Stimulated activated CD4-positive, alpha-beta T cell treated with anti-CD3 and anti-CD28 coated beads, Interleukin-12 subunit alpha, Interleukin-12 subunit beta, amount 100 ng/mL, for 4 hours (primary cell): ENCODE results near the gene NIP7.
"Not testable (repeated sequence)": the region's sequence is repeated elsewhere in the genome, so short reads cannot be mapped to it uniquely, and the experiment has no call there.

Experiments
- DNase-seq: peaks from one replicate; pipeline ENCODE4 v3.0.0-alpha.2; 2020

The NIP7 gene

DNA sequence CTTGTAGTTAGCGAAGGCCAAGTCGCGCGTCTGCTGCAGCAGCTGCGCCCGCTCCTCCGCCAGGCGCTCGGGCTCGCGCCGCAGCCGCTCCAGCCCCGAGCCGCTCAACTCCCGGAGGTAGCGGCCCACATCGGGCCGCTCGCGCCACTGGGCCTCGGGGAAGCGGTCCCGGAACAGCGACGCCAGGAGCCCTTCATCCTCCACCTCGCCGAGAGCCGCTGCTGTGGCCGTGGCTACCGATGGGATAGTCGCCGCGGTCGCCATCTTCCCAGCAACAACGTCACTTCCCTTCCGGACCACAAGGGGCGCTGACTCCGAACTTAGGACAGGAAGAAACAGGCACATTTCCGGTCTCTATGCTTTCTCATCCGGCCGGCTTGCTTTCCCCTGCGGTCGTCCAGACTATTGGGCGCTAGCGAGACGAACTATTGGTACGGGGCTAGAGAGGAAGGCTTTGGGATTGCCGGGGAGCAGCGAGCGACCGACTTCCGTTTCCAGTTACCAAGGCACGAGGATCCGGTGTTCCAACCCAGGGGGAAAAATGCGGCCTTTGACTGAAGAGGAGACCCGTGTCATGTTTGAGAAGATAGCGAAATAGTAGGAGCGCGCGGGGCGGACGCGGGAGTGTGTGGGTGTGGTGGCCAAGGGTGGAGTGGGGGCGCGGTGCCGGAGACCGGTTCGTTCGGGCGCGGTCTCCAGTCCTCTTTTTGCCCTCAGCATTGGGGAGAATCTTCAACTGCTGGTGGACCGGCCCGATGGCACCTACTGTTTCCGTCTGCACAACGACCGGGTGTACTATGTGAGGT, at the start of gene NIP7, which contains the start of gene COG8:
Gene NIP7 (plus strand): TSS at position 484 of the 806 bp plus-strand sequence. CDS start 58 bp downstream, at position 542.
Gene COG8 (minus strand): TSS at position 276 of the 806 bp plus-strand sequence. CDS start 12 bp downstream, at position 264.
- DNase-seq = peak; percentile 88

DNA sequence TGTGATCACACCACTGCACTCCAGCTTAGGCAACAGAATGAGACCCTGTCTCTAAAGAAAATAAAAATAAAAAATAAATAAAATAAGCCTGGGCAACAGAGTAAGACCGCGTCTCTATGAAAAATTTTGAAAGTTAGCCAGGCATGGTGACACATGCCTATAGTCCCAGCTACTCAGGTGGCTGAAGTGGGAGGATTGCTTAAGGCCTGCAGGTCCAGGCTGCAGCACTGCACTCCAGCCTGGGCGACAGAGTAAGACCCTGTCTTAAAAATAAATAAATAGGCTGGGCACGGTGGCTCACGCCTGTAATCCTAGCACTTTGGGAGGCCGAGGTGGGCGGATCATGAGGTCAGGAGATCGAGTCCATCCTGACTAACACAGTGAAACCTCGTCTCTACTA, 47.9 kb upstream of the NIP7 start:
- not testable (repeated sequence) for DNase-seq

DNA sequence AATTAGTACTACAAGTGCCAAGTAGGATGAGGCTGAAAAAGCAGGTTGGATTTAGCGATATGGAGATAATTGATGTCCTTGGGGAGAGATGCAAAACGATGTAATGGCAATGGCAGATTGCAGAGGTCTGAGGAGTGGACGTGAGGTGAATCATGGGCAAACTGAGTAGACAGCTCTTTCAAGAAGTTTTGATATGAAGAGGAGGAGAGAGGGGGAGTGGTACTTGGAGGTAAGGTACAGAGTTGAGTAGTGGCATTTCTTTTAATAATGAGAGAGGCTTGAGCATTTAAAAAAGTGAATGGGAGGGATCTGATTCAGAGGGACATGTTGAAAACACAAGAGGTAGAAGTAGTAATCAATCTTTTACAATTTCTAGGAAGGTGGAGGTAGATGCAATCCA, 46.2 kb upstream of the NIP7 start:
- no peak for DNase-seq

DNA sequence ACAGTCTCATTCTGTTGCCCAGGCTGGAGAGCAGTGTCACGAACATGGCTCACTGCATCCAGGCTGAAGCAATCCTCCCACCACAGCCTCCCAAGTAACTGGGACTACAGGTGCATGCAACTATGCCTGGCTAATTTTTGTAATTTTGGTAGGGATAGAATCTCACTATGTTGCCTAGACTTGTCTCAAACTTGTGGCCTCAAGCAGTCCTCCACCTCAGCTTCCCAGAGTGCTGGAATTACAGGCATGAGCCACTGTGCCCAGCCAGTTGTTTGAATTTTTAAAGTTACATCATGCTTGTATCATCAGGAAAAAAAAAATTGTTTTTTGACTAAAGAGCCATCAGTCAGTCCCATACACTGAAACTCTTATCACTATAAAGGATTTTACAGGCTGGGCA, 45.5 kb upstream of the NIP7 start:
- DNase-seq = no peak

DNA sequence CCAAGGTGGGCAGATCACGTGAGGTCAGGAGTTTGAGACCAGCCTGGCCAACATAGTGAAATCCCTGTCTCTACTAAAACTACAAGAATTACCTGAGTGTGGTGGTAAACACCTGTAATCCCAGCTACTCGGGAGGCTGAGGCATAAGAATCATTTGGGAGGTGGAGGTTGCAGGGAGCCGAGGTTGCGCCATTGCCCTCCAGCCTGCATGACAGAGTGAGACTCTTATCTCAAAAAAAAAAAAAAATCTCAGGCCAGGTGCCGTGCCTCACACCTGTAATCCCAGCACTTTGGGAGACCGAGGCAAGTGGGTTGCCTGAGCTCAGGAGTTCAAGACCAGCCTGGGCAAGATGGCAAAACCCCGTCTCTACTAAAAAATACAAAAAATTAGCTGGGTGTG, 42.8 kb upstream of the NIP7 start:
- not testable (repeated sequence) for DNase-seq

DNA sequence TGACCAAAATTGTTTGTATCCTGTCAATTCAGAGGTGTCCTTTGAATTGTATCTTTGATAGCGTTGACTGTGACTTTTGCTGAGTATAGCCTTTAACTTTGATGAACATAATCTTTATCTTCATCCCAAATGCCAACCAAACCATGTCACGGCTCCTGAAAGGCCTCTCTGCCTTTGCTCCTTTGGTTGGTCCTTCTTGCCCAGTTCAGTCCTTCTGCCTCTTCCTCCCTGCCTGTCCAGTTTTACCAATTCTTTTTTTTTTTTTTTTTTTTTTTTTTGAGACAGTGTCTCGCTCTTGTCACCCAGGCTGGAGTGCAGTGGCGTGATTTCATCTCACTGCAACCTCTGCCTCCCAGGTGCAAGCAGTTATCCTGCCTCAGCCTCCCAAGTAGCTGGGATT, 41.3 kb upstream of the NIP7 start:
- DNase-seq = no peak

DNA sequence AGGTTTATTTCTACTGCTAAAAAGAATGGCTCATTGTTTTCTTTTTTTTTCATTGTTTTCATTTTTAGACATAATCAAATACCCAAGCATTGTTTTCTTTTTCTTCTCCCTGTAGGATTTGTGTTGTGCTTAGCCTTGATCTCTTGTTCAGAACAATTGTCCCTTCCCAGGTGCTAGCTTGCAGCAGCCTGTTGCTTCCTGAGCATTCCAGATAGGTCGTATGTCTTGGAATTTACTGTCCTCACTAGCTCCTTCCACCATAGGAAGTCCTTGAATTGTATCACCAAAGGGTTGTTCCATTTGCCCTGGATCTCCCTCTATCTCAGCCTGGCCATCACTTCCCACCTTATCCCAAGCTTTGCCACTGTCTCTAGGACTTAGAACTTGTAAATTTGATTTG, 38.4 kb upstream of the NIP7 start:
- no peak for DNase-seq

DNA sequence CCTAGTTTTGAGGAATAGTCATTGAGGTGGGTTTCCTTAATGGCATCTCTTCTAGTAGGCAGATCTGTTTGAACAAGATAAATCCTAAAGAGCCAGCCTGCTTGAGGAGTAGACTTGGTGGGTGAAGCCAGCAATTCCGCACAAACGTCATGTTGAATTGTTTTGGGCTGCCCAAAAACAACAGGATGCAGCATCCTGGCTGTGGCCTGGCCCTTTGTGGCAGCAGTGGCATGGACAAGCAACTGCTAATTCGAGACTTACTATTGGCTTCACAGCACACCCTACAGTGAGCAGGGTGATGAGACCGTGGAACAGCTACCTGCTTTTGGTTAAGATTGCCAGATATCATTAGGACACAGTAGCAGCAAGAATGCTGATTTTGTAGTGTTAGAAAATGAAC, 37.7 kb upstream of the NIP7 start:
- no peak for DNase-seq

DNA sequence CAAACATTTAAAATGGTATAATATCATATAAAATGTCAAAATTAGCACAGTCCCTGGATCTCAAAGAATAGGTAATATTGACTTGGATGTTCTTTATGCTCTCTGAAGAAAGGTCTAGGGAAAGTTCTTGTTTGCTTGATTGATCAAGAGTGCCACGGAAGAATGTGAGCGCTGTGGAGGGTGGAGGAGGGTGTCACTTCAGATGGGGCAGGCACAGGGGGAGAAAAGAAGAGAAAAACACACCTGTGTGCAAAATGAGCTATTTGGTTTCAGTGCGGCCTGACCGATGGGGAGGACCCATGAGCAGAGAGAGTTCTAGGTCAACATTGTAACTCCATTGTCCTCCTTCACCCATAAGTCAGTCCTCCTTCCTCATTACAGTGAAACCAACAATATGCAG, 37.3 kb upstream of the NIP7 start:
- DNase-seq = no peak

DNA sequence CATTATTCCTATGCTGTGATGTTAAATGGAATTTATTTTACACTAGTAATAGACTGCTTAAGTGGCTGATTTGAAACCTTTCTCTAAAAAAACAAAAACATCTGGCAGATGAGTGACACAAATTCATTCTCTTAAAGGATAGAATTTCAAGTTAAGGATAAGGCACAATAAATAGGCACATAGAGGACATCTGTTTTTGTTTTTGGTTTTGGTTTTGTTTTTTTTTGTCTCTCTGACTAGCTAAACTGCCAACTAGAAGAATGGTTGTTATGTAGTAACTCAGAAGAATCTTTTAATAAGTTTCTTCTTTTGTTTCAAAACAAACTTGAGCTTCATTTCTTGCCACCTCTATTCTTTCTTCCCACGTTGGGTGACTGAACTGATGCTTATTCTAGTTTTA, 33.5 kb upstream of the NIP7 start:
- DNase-seq = no peak

DNA sequence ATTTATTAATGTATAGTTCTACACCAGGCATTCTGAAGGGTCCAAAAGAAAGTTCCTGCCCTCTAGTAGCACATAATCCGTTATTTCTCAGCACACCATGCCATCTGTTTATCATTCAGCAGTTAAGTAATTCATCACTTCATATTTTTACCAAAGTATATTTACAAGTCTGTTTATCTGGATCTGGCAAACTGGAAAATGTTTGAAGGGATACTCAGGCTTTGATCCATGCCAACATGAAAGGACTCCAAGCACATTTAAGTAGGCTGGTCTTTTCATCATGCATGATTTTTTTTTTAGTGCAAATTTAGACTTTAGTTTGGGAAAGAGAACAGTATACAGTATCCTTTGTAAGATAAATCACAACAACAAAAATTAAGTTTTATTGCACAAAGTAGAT, 32.5 kb upstream of the NIP7 start:
- DNase-seq = no peak

DNA sequence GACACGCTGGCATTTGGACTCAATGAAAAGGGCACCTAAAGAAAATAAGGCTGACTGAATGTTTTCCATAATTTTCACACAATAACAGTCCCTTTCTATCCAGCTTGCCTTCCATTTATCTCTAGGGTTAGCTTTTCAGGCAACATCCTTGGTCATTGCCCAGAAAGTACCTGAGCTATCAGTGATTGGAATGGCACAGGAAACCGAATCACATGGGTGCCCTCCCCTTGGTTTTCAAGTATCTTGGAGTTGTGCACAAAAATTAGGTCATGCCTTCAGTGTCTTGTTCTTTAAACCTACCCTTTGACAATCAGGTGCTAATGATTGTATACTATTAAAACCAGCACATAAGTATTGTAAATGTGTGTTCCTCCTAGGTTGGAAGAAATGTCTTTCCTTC, 31.7 kb upstream of the NIP7 start:
- no peak for DNase-seq

DNA sequence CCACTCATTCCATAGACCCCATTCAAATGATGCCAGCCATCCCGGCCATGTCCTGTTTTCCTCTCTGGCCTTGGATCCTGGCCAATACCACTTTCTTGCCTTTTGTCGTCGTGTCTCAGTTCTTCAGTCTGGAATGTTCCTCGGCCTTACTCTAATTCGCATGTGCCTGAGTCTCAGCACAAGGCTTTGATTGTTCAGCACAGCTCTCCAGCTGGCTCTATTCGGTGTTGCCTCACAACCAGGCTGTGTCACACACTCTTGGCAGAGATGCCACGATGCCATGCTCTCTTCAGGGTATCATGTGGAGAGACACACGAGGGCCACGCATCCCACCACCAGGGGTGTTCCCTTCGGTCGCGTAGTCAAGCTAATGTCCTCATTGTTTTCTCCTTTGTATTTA, 30.3 kb upstream of the NIP7 start:
- DNase-seq = no peak

DNA sequence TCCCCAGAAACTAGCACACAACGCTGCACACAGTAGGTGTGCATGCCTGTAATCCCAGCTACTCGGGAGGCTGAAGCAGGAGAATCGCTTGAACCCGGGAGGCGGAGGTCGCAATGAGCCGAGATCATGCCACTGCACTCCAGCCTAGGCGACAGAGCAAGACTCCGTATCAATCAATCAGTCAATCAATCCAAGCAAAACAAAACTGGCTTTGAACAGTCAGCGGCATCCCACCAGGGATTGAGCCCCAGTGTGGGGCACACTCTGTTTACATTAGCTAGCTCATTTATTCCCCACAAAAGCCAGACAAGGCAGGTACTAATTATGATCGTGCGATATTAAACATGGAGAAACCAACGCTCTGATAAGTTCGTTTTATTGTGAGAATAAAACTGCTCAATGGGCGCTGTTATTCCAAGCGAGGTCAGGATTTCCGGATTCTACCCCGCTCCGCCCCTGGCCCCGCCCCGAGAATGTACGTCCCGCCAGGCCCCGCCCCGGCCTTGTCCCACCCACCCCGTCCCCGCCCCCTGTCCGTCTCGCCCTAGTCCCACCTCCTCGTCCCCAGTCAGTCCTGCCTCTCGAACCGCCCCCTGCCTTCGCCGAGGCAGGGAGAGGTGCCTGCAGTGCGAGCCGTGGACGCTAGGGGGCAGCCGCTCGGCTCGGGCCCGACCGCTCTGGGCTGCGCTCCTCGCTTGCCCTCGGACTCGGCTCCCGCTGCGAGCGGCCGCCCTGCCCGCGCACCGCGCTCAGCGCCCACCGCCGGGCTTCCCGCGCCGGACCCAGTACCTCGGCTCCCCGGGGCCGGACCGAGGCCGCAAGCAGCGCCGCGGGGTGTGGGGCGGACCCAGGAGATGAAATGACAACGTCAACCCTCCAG, 28.7 kb upstream of the NIP7 start, which contains the start of gene VPS4A:
Gene VPS4A (plus strand): TSS at position 698 of the 880 bp plus-strand sequence. CDS start 162 bp downstream, at position 860.
- DNase-seq = peak; percentile 99

DNA sequence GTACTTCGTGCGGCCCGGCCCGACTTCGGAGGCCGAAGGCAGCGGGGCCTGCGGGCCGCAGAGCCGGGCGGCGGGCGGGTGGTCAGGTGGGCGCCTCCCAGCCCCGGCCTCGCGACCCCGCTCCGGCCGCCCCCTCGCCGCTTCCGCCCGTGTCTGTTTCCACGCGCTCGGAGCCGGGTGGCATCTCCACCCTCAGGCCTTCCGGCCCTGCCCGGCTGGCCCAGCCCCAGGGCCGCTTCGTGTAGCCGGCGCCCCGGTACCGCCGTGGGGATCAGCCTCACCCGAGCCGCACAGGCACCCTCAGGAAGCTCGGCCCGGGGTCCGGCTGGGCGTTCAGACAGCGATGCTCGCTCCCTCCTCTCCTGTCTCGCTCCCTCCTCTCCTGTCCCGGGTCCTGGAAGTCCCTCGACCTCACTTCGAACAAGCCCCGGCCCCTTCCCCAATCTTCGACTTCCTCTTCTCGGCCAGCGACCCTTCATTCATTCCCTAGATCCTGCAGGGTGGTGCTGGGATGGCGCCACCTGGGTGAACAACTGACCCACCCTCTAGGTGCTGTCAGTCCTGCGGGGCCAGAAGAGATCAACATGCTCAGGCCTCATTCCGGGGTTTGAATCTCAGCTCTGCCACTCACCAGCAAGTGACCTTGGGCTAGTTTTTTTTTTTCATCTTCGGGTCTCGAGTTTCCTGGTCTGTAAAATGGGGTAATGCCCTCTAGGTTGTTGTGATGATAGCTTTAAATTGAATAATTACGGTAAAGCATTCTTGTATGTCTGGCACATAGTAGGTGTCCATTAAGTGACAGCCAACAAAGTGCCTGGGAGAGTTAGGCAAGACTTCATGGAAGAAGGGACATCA, 27.8 kb upstream of the NIP7 start:
- peak; percentile 38 for DNase-seq

DNA sequence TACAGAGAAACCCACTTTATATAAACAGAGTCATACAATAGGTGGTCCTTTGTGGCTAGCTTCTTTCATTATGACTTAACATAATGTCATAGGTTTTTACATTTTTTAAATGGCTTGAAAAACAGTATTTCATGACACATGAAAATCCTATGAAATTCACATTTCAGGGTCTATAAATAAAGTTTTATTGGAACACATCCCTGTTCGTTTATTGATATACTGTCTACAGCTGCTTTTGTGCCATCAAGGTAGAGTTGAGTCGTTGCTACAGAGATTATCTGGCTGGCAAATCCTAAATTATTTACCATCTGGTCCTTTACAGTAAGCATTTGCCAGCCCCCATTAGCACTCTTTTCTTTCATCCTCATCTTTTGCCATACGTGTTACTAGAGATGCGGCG, 26.1 kb upstream of the NIP7 start:
- no peak for DNase-seq

DNA sequence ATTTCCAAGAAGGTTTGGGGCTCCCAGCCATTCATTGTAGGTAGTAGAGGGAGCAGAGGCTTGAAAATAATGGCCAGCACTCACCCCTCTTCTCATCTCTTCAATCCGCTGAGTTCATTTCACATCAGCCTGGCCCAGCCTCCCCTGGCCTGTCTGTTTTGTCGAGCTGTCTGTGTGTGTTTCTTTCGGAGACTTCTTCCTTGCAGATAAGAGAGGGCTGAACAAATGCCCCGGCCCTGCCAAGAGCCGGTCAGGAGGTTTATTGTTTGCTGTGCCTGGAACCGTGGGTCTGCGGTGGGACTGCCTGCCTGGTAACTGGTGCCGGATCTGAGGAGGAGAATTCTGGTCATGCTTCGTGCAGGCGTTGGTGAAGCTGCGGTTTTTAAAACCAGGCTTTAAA, 25.0 kb upstream of the NIP7 start:
- no peak for DNase-seq

DNA sequence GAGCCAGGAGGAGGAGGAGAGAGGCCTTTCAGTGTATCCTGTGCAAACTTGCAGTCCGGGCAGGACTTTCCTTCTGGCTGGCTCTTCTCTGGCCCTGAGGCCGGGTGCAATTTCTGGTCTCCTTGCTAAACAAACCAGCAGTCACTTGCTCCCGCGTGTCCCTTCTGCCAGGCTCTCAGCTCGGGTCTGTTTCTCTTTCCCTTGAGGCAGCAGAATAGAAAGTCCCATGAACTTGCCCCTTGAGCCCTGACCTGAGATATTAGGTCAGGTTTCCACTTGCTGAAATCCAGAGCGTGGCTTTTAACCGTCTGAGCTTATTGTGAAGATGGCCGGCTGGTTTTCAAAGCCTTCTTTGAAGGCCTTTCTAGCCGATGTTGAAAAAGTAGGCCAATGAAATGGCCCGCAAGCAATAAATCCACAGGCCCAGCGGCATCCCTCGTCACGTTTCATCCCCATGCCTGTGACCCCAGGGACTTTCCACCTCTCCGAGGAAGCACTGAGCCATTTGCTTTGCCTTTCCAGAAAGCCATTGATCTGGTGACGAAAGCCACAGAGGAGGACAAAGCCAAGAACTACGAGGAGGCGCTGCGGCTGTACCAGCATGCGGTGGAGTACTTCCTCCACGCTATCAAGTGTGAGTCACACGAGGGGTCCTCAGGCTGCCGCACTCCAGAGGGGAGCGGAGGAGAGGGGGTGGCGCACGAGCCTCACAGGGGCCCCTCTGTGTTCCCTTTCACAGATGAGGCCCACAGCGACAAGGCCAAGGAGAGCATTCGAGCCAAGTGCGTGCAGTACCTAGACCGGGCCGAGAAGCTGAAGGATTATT, 23.9 kb upstream of the NIP7 start:
- no peak for DNase-seq

DNA sequence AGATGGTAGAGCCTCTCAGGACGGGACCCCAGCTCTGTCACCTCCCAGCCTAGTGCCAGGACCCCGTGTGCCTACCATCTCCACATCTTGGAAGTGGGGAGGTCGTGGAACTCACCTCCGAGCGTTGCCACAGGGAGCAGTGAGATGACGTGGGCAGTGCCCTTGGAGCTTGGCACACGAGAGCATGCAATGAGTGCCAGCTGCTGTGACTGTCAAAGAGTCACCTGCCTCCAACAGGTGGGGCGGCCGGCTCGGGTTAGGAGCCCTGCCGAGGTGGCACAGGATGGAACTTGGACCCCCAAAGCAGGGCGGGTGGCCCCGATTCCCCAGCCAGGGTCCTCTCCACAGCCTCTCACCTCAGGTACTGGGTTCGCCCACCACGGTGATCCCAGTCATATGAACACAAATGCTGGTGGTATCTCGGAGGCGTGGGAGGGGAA, 23.0 kb upstream of the NIP7 start:
- DNase-seq = no peak

DNA sequence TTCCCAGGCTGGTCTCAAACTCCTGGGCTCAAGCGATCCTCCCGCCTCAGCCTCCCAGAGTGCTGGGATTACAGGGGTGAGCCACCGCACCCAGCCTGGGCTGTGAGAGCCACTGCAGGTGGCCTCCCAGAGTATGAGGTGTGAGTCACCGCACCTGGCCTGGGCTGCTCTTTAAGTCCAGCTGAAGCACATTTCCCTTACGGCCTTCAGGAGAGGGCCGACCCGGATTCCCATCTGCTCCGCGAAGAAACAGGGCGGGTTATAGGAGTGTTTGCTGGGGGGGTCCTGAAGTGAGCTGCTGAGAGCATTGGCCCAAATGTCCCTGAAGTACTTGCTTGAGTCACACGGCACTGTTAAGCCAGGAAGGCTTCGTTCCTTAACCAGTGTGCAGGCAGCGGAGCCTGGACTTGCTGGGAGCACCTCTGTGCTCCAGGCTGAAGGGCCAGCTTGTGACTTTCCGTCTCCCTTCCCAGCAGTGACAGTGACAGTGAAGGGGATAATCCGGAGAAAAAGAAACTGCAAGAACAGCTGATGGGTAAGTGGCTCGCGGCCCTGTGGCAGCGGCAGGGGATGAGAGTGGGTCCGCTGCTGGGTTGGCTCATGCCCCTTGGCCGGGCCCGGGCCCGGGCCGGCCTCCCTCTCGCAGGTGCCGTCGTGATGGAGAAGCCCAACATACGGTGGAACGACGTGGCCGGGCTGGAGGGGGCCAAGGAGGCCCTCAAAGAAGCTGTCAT, 21.2 kb upstream of the NIP7 start:
- DNase-seq = no peak

DNA sequence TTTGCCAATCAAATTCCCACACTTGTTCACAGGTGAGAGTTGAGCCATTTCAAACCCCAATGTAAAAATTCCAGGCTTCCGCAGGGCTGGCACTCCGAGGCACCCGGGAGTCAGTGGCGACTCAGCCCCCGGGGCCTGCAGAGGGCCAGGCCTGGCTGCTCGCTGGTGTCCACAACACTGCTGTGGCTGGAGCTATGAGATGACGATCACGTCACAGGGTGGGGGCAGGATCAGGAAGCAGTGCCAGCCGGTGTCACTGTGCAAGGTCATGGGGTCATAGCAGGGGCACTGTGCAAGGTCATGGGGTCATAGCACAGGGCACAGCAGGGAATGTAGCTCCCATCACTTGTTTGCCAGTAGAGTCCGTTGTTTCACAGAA, 20.7 kb upstream of the NIP7 start:
- no peak for DNase-seq
